NCI-H2196 treated with DMSO at 0.1 percent for 48 hours (cell line): Measurements from ENCODE around the gene SLC38A10.

Experiments
- DNase-seq: peaks from one replicate; lab custom pipeline; 2025; ENCODE audit not compliant: unreplicated experiment; lab: John Stamatoyannopoulos, UW

The SLC38A10 gene

GRCh38 chr17:81244358-81245023 is 50.6 kb downstream of the SLC38A10 start:
- no peak for DNase-seq

DNA sequence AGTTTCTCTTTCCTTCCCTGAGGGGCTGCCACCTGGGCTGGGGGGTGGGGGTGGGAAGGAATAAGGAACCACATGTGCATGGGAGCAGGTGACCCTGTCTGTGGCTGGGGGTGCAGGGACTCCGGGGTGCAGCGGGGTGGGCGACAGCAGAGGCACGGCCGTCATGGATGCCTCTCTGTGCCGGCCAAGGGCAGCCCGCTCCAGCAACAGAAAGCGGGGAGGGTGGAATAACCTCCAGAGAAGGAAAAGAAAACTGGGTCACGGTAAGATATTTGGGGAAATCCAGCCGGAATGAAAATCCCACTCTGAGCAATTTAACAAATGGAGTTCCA is 51.8 kb downstream of the SLC38A10 start:
- DNase-seq: no peak

- DNase-seq: no peak
Observed at GRCh38 chr17:81242421-81243332, 52.4 kb downstream of the SLC38A10 start.

- peak; percentile 20 for DNase-seq
Observed at GRCh38 chr17:81241648-81242420, 53.3 kb downstream of the SLC38A10 start.

DNA sequence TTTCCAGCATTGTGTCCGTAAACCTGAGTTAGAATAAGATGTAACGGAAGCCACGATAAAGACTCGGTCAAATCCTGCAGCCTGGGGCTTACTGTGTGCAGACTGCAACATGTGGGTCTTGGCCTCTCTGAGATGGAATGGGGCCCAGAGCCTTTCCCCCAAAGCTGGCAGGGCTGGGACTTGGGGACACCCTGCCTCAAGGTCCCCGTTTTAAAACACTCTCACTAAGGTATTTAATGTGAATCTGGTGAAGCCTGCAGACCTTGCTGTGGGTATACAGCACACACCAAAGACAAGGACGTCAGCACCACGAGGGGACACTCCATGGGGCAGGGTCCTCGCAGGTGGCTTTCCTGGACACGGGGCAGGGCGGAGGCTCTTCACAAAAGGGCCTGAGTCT is 53.9 kb downstream of the SLC38A10 start:
- DNase-seq: no peak

DNA sequence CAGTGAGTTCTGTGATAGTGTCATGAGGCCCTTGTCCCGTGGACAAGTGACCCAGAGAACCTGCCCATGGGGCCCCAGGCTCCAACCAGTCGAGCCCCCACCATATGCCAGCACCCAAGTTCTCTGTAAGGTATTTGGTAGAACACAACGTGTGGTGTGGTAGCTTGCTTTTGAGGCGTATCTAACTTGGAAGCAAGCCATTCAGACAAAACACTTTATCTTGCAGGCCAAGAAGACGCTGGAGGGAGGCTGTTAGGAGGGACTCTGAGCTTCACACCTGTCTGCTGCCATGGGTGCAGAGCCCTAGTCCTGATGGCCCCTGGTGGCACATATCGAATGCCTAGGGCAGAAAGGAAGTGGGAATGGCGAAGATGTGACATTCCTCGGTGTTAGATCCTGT is 54.3 kb downstream of the SLC38A10 start:
- no peak for DNase-seq

DNA sequence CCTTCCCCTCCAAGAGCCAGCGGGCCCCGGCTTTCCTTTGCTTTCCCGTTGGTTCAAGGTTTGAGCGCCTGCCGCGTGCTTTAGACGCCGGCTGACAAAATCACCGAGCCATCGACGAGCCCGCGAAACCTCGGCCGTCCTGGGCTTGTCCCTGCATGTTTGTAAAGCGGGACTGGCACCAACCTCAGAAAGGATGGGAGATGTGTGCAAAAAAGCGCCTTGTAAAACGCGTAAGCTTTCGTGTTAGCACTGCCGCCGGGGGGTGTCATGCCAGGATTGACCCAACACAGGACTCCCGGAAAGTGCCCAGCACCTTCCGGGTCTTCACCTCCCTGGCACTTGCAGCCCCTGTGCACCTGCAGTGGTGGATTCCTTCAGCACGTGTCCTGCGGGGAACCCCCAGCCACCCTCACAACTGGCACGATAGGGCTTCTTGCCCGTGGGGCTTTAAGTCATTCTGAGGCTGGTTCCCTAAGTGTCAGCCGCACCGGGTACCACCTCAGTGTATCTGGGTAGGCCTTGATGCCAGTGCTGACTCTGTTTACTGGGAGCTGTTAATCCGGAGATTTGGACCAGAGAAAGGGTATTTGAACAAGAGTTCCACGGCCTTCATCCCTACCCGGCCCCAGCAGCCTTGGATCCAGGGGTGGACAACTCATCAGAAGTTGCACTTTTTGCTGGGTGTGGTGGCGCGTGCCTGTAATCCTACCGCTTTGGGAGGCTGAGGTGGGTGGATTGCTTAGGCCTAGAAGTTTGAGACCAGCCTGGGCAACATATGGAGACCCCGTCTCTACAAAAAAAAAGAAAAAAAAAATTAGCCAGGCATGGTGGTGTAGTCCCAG is 55.2 kb downstream of the SLC38A10 start:
- DNase-seq: no peak

- DNase-seq: peak; percentile 99
Observed at GRCh38 chr17:81238815-81239713, 56.0 kb downstream of the SLC38A10 start, which contains the start of the genes NDUFAF8 and TEPSIN. Gene NDUFAF8 (plus strand): TSS chr17:81239318. CDS start chr17:81239364, 46 bp downstream. Gene TEPSIN (minus strand): TSS chr17:81239055. CDS start chr17:81239033, 22 bp downstream.

GRCh38 chr17:81238490-81238814 is 56.7 kb downstream of the SLC38A10 start:
- DNase-seq: no peak

GRCh38 chr17:81237591-81238489 is 57.3 kb downstream of the SLC38A10 start:
- no peak for DNase-seq

DNA sequence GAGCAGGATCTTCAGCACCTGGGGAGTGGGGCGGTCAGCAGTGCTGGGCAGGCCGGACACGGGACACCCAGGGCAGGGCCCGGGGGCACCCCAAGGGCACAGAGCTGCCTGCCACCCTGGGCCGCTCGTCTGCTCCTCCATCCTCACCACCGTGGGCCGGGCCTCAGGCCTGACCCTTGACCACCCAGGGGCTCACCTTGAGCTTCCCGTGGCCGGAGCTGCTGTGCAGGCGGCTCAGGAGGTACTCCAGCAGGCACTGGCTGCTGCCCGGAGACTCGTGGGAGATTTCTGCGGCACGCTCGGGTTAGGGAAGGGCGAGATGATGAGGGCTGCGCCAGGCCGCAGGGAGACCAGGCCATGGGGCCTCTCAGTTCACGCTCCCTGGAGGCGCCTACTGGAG is 58.3 kb downstream of the SLC38A10 start:
- DNase-seq: no peak

DNA sequence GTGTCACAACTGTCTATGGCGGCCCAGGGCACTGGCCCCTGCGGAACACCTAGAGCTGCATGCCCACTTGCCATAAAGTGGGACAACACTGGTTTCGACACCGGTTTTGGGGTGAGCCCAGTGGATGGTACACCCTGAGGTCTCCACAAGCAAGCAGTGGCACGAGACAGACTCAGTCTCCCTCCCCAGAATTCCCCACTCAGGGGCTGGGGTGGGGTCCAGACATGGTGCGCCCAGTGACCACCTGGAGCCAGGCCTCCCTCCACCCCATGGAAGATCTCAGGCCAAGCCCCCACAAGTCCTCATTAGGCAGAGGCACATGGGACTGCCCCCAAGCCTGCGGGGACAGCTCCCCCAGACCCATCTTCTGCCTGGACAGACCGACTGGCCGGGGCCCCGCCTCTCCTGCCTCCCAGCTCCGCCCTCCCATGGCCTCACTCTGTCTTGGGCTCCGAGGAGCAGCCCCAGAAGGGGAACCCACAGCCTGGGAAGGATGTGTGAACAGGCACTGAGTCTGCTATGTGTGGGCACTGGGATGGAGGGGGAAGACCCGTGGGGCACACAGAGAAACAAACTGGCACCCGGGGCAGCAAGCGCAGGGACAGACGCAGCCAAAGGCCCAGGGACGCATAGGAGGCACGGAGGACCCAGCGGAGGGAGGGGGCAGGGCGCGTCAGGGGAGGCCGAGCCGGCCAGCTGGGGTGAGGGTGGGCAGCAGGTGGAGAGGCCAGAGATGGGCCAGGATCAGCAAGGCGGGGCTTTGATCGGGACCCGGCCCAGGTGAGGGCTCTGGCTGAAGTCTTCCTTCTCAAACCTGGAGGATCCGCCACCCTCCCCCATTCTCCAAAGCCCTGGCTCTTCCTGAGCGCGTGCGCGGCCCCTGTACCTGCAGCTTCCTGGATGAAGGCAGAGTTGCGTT is 59.0 kb downstream of the SLC38A10 start:
- DNase-seq: no peak

- no peak for DNase-seq
Observed at GRCh38 chr17:81234940-81235821, 59.9 kb downstream of the SLC38A10 start.

- DNase-seq: no peak
Observed at GRCh38 chr17:81234506-81234855, 60.6 kb downstream of the SLC38A10 start.

GRCh38 chr17:81233811-81234505 is 61.1 kb downstream of the SLC38A10 start:
- no peak for DNase-seq

GRCh38 chr17:81233316-81233715 is 61.8 kb downstream of the SLC38A10 start:
- DNase-seq: no peak
